NCI-H526 treated with DMSO at 0.1 percent for 48 hours (cell line): ENCODE measurements around the gene LRP8.
"Not testable (repeated sequence)": the region's sequence is repeated elsewhere in the genome, so short reads cannot be mapped to it uniquely, and the experiment has no call there.

Source experiments
- DNase-seq: peaks from one replicate; lab custom pipeline; 2025; lab: John Stamatoyannopoulos, UW

Gene LRP8

DNA sequence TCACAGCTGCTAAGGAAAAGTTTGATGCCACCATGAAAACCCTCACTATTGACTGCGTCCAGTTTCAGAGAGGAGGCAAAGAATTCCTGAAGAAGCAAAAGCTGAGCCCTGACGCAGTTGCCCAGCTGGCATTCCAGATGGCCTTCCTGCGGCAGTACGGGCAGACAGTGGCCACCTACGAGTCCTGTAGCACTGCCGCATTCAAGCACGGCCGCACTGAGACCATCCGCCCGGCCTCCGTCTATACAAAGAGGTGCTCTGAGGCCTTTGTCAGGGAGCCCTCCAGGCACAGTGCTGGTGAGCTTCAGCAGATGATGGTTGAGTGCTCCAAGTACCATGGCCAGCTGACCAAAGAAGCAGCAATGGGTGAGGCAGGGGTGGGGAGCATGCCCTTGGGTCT lies 116.9 kb downstream of the LRP8 start:
- DNase-seq, result no peak

DNA sequence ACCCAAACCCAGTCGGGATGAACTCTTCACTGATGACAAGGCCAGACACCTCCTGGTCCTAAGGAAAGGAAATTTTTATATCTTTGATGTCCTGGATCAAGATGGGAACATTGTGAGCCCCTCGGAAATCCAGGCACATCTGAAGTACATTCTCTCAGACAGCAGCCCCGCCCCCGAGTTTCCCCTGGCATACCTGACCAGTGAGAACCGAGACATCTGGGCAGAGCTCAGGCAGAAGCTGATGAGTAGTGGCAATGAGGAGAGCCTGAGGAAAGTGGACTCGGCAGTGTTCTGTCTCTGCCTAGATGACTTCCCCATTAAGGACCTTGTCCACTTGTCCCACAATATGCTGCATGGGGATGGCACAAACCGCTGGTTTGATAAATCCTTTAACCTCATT lies 117.5 kb downstream of the LRP8 start:
- no peak for DNase-seq

DNA sequence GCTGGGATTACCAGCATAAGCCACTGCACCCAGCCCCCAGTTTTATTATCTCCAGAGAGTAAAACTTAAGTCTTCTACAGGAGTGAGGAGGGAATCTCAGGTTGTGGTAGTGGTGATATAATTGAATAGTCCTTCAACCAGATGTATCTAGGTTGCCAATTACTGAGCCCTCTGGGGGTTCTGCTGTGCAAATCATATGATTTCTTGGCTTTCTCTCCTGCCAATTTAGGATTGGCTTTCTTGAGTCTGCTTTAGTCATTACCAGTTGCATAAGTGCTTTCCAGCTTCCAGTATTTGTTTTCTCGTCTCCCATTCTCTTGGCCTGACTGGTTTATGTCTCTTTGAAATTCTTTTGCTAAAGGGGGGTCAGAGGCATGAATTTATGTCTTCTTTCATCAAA lies 120.1 kb downstream of the LRP8 start:
- no peak for DNase-seq

DNA sequence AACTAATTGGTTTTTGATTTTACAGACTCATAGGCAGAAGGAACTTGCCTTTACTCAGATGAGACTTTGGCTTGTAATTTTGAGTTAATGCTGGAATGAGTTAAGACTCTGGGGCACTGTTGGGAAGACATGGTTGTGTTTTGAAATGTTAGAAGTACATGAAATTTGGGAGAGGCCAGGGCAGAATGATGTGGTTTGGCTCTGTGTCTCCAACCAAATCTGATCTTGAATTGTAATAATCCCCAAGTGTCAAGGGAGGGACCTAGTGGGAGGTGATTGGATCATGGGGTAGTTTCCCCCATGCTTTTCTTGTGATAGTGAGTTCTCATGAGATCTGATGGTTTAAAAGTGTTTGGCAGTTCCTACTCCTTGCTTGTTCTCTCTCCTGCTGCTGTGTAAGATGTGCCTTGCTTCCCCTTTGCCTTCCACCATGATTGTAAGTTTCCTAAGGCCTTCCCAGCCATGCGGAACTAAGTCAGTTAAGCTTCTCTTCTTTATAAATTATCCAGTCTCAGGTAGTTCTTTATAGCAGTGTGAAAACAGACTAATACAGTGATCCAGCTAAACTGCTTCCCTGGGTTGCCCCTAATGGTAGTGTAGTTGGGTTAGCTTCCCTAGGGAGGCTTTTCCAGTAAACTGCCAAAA lies 121.0 kb downstream of the LRP8 start:
- DNase-seq, result no peak

DNA sequence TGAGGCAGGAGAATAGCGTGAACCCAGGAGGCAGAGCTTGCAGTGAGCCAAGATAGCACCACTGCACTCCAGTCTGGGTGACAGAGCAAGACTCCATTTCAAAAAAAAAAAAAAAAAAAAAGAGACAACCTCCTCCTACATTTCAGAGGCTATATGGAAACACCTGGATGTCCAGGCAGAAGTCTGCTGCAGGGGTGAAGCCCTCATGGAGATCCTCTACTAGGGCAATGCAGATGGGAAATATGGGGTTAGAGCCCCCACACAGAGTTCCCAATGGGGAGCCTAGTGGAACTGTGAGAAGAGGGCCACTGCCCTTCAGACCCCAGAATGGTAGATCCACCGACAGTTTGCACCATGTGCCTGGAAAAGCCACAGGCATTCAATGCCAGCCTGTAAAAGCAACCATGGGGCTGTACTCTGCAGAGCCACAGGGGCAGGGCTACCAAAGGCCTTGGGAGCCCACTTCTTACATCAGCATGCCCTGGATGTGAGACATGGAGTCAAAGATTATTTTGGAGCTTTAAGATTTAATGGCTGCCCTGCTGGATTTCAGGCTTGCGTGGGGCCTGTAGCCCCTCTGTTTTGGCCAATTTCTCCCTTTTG lies 121.7 kb downstream of the LRP8 start:
- not testable (repeated sequence) for DNase-seq

DNA sequence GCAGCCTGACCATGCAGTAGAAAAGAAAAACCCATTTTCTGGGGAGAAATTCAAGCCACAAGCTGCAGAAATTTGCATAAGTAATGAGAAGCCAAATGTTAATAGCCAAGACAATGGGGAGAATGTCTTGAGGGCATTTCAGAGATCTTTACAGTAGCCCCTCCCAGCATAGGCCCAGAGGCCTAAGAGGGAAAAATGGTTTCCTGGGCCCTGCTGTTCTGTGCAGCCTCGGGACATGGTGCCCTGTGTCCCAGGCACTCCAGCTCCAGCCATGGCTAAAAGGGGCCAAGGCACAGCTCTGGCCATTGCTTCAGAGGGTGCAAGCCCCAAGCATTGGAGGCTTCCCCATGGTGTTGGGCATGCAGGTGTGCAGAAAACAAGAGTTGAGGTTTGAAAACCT lies 122.4 kb downstream of the LRP8 start:
- not testable (repeated sequence) for DNase-seq

DNA sequence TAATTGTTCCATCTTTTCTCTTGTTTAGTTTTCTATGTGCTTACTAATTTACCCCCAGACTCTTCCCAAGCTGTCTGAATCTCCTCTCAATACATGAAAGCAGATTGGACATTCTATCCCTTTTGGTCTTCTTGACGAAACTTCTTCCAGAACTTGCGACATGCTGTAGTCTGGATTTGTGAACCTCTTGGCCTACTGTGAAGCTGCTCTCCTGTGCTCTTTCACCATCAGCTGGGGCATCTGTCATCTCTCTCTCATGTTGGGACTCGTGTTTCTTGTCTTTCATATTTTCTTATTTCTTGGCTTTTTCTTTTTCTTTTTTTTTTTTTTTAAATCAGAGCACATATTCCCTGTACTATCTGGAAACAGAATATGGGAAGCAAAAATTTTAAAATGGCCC lies 124.4 kb downstream of the LRP8 start:
- no peak for DNase-seq

DNA sequence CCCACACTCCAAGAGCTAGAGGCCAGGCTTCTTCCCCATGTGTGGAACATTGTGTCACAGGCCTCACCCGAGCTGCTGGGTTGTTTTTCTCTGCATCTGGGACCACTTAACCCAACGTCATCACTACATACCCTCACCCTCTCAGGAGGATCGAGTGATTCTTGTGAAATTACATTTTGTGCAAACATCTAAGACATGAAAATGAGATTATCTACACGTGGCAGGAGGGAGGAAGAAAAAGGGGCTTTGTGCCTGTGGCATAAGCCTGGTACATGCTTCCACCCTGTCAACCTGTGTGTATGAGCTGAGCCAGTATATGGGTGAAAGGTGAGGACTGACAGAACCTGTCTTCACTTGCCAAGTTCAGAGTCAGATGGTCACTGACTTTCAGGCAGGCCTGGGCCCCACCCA lies 129.6 kb downstream of the LRP8 start:
- DNase-seq, result no peak

DNA sequence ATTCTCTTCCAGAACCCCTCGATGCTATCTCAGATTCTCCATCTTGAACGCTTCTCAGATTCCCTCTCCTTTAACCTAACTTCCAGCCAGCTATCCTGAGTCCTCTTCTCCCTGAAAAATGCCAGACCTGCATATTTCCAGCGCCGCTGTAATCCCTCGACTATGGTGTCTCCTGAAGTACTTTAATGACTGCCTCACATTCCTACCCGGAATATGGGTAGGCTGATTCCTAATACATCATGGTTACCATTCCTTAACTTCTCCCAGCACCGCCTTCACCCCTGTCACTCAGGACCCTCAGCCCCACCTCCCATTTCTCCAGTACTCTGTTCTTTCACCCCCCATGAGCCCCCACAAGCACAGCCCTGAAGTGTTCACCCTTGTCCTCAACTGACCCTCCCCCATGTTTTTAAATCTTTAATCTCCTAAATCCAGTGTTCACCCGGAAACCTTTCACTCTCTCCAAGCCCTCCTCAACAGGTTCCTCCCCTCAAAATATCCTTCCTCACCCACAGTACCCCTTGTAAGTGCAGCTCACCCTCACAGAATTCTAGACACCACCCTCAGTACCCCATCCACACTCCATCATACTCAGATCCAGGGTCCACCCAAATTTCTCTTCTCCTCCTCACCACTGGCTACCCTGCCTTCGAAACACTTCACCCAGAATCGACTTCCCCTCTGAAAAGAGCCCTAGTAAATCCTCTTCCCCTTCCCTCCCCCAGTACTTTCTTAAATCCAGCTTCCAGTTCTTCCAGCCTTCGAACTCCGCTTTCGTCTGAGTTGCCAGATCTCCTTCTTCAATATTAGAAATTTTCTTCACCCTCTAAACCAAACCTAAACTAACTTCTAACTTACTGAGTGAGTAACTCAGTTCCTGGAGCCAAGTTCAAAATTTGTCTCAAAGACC lies 130.3 kb downstream of the LRP8 start:
- DNase-seq, result no peak

DNA sequence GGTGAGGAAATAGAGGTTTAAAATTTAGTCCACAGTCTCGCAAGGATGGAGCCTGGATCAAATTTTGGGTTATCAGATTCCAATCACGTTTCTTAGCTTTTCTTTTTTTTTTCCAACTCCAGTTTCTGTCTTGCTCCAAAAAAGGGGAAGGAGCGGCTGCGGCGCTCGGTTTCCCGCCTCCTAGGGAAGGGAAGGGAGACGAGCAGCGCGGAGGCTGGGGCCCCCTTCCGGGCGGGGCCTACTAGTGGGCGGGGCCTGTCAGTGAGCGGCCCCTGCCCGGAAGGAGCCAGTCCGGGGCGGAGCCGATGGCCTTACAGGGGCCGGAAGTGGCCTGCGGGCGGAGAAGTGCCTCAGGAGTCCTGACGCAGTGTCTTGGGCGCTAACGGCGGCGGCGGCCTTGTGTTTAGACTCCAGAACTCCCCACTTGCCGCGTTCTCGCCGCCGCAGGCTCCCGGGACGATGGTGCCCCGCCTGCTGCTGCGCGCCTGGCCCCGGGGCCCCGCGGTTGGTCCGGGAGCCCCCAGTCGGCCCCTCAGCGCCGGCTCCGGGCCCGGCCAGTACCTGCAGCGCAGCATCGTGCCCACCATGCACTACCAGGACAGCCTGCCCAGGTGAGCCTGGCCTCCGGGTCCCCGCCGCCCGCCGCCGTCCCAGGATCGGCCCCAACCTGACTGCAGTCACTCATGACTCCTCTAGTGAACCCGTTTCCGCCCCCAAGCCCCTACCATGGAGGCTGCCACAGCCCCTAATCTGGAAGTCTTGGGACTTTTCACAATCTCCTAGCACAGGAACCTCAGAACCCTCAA lies 131.2 kb downstream of the LRP8 start, which contains the start of gene CPT2:
CPT2 (plus strand) TSS at position 340 of the 806 bp plus-strand sequence; CDS start at position 460, 120 bp downstream.
- DNase-seq, result peak; percentile 80

DNA sequence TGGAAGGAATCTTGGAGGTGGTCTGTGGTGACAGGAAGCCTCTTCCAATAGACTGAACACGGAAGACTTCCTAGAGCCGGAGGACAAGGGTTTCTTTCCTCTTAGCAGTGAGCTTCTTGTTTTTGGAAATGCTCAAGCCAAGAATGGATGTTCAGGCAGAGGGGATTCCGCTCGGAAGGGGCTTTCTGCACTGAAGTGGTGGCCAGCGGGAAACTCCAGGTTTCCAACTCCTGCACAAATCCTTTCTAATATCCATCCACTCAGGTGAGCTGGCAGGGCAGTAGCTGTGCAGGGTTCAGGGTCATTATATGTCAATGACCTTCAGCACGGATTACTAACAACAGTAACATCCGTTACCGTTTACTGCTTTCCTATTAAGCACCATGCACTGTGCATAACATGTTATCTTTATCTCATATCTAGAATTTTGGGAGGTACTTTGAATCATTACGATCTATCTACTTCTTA lies 131.8 kb downstream of the LRP8 start:
- no peak for DNase-seq

DNA sequence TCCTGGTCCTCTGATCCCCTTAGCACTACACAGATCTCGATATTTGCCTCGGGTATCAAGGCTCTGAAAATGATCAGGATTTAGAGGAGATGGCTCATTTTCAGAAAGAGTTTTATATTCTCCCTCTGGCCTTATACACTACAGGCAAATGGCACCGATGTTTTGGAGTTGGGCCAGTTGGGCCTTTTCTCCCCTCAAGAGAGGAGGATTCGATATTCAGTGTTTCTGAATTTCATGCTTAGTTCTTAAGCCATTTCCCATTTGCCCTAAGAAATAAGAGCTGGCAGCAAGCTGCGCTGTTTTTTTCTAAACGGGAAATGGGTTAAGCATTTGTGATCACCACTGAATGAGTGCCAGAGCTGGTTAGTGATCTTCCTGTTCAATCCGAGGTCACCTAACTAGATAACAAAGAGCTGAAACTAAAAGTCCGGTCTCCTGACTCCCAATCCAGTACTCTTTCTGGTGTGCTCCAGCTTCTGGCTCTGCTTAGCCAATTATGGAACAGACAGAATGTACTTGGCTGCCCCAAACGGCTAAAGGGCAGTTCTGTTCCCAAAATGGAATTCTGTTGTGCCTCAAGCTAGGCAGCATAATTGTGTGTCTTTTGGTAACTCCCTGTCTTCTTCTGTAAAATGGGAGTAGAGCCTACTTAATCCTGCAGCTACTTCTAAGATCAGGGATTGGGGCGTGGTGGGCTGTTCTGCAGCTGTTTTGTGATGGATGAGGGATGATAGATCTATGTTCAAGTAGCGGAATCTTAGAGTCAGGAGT lies 132.4 kb downstream of the LRP8 start:
- DNase-seq, result no peak
